ENCODE data around the gene FRA10AC1. TPM values are rescaled to one million over a fixed set of nuclear protein-coding genes. Genes with fewer than 3 reads are reported as not detected.

The FRA10AC1 gene
- total RNA-seq, 6 experiments from 2014 or later = 4.2 to 9.4 (median 6.6) TPM

- Histone ChIP-seq H3K4me1 (peaks cover 0 to 76% (median 30%) of the 10 kb centered on the region in 4 donors), H3K9me3 (no peaks in the 10 kb centered on the region), H3K4me3 (no peak overlapping the region), H3K27ac (peak overlapping the region in 1 of 3 donors; percentile 72), H3K27me3 (no peaks in the 10 kb centered on the region), H3K36me3 (peaks cover 0 to 7% (median 0%) of the 10 kb centered on the region in 4 donors)
- intact Hi-C loops (cut with DNase I) = loop anchor here in 1 of 2 donors (10.0 kb wide), 1 partner anchor 76 kb away; no protein-coding TSS in a partner anchor
- ATAC-seq = peak; percentile 20 to 54 (median 41)
- no peak for DNase-seq
- TF ChIP-seq POLR2A (IDR thresholded peaks at IDR 0.05) (no peak), CTCF (IDR thresholded peaks at IDR 0.05) (no peak)
Measured at GRCh38 chr10:93670372-93670771, 32.0 kb downstream of the FRA10AC1 start.

DNA sequence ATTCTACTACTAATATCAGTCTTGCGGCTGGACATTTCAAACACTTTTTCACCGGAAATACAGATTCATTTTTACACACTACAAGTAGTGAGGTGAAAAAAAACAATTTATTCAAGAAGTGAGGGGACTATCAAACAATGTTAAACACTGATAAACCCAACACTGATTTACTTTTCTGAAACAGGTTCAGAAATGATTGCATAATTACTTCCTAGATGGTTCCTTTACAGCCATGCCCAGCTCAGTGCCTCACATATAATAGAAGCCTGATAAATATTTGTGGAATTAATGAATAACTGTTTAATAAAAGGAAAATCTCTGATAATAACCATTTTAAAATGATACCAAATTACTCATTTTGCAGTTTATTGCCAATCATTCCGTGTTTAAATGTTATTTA is 34.6 kb downstream of the FRA10AC1 start:
- intact Hi-C loops (cut with DNase I) = no loop called here
- WGBS (ENCODE audit: insufficient coverage, low coverage, low lambda C conversion rate, missing lambda C conversion rate) = 57% methylated on average over 3 of the region's 3 CpGs
- H3K27ac ChIP-seq = no peak overlapping the region
- peaks cover 0 to 5% (median 0%) of the 10 kb centered on the region in 4 donors for H3K36me3 ChIP-seq
- no peak overlapping the region for H3K4me3 ChIP-seq
- H3K27me3 ChIP-seq = no peaks in the 10 kb centered on the region
- ATAC-seq (peak; percentile 51 to 67 (median 62)), DNase-seq (no peak)
- no peaks in the 10 kb centered on the region for H3K9me3 ChIP-seq
- TF ChIP-seq POLR2A (IDR thresholded peaks at IDR 0.05) (no peak), CTCF (IDR thresholded peaks at IDR 0.05) (no peak)
- H3K4me1 ChIP-seq = peaks cover 0 to 51% (median 22%) of the 10 kb centered on the region in 4 donors

GRCh38 chr10:93666030-93666429 is 36.4 kb downstream of the FRA10AC1 start:
- intact Hi-C loops (cut with DNase I) = no loop called here
- no peak for TF ChIP-seq POLR2A (IDR thresholded peaks at IDR 0.05)

GRCh38 chr10:93657757-93658156 is 44.6 kb downstream of the FRA10AC1 start:
- no peaks in the 10 kb centered on the region for H3K9me3 ChIP-seq
- 38% methylated on average over 1 of the region's 1 CpG for WGBS (ENCODE audit: insufficient coverage, low coverage, low lambda C conversion rate, missing lambda C conversion rate)
- no peaks in the 10 kb centered on the region for H3K27me3 ChIP-seq
- TF ChIP-seq CTCF (IDR thresholded peaks at IDR 0.05) = no peak
- TF ChIP-seq POLR2A (IDR thresholded peaks at IDR 0.05) = no peak
- no peak overlapping the region for H3K4me3 ChIP-seq
- H3K4me1 ChIP-seq = peaks cover 0 to 10% (median 0%) of the 10 kb centered on the region in 4 donors
- ATAC-seq (no peak), DNase-seq (no peak)
- no peaks in the 10 kb centered on the region for H3K36me3 ChIP-seq
- intact Hi-C loops (cut with DNase I) = no loop called here
- no peak overlapping the region for H3K27ac ChIP-seq

More at GRCh38 chr10:93666030-93666429, 36.4 kb downstream of the FRA10AC1 start:
- no peak for DNase-seq
- 89% methylated on average over 4 of the region's 4 CpGs for WGBS (ENCODE audit: insufficient coverage, low coverage, low lambda C conversion rate, missing lambda C conversion rate)
- peaks cover 0 to 5% (median 0%) of the 10 kb centered on the region in 4 donors for H3K36me3 ChIP-seq
- H3K27ac ChIP-seq = no peak overlapping the region
- no peak for ATAC-seq
- no peak overlapping the region for H3K4me3 ChIP-seq
- H3K4me1 ChIP-seq = peaks cover 0 to 40% (median 18%) of the 10 kb centered on the region in 4 donors
- no peaks in the 10 kb centered on the region for H3K27me3 ChIP-seq
- no peaks in the 10 kb centered on the region for H3K9me3 ChIP-seq

DNA sequence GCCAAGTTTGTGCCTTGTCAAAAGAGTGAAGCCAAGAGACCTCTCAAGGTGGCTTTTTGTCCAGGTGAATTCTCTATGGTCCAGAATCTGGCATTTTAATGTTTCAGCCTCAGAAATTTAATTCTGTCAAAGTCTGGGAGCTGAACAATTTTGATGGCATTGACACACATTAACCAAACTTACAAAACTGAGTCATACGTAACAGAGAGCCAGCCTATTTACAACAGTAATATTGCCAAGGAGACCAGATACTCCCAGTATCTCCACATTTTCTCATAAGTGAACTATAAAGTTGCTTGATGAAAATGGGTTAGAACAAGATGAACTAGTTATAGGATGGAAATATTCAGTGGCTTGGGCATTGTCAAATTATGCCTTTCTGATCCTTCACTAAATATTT is 46.2 kb downstream of the FRA10AC1 start:
- 27% methylated on average over 1 of the region's 1 CpG for WGBS (ENCODE audit: insufficient coverage, low coverage, low lambda C conversion rate, missing lambda C conversion rate)

More for the DNA sequence above, 46.2 kb downstream of the FRA10AC1 start:
- Histone ChIP-seq H3K9me3 (no peaks in the 10 kb centered on the region), H3K4me1 (peaks cover 0 to 10% (median 0%) of the 10 kb centered on the region in 4 donors), H3K27me3 (no peaks in the 10 kb centered on the region), H3K4me3 (no peak overlapping the region), H3K27ac (no peak overlapping the region), H3K36me3 (no peaks in the 10 kb centered on the region)
- intact Hi-C loops (cut with DNase I) = no loop called here
- ATAC-seq = peak in 3 of 4 donors; percentile 44 to 72 (median 59)
- no peak for TF ChIP-seq POLR2A (IDR thresholded peaks at IDR 0.05)
- TF ChIP-seq CTCF (IDR thresholded peaks at IDR 0.05) = no peak
- DNase-seq = no peak

Data from right lobe of liver (tissue), 6 donors.